ENCODE data around the gene EYA3.

EYA3 gene

GRCh38 chr1:28112388-28113241 is 24.2 kb upstream of the EYA3 start:
- DNase-seq = no peak

DNA sequence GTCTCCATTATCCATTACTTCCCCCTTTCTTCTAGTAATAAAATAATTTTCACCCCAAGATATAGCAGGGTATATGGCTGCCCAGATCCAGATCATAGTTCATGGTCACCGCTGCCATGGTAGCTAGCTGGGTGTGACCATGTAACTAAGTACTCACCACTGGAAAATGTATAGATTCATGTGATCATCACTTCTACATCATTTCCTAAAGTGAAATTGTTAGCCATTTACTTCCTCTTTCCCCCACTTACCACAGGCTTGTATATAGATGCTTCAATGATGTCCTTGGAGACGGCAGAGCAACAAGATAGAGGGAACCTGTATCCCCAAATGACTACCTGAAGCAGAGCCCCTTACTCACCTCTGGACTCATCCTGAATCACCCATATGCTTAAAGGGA is 22.7 kb upstream of the EYA3 start:
- no peak for DNase-seq

- no peak for DNase-seq
Measured at GRCh38 chr1:28110555-28110954, 22.1 kb upstream of the EYA3 start.

- no peak for DNase-seq
Measured at GRCh38 chr1:28109639-28110038, 21.2 kb upstream of the EYA3 start.

DNA sequence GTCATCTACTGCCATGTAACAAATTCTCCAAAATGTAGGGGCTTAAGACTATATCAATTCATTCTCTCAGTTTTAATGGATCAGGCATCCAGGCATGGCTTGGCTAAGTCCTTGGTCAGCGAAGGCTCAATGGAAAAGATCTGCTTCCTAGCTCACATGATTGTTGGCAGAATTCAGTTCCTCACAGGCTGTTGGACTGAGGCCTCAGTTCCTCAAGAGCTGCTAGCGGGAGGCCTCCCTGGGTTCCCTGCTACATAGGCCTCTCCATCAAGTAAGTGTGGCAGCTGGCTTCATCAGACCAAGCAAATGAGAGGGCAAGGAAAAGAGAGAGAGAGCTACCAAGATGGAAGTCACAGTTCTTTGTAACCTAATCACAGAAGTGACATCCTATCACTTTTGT is 19.6 kb upstream of the EYA3 start:
- DNase-seq = no peak

DNA sequence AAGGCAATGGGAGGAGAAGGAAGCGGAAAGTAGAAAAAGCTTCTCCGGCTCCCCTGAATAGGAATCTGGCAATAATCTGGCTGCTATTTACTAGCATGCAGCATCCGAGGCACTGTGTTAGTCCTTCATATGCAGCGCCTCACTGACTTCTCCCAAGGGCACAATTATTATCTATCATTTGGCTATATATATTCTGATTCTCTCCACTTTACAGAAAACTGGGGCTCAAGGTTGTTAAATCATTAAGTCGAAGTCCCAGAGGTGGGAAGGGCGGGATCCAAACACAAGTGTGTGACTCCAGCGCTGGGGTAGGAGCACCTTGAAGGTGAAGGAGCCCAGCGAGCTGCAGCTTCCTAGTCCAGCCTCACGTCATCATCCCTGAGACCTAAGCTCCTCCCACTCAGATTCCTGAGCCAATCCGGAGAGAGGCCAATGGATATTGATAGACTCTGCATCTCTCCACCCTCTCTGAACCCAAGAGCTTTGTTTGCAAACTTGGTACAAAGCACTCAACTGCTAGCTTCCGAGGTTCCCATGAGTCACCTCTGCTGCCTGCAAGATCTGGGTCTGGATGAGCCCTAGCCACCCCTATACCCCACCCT is 16.6 kb upstream of the EYA3 start:
- DNase-seq = peak; percentile 79

DNA sequence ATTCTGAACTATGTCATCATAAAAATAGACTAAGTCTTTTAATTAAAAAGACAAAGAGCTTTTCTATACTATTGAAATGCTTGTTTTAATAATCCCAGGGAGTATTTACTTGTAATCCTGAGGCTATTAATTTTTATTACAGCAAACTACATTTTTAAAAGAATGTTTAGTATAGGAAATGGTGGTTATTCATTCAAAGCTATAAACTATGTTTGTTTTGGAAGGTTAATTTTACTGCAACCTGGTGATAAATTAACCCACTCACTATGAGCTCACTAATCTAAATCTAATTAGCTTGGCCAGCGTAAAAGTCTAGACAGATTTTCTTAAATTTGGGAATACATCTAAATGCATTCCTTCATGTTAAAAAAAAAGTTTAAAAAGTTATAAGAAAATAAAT is 13.8 kb upstream of the EYA3 start:
- DNase-seq = no peak

DNA sequence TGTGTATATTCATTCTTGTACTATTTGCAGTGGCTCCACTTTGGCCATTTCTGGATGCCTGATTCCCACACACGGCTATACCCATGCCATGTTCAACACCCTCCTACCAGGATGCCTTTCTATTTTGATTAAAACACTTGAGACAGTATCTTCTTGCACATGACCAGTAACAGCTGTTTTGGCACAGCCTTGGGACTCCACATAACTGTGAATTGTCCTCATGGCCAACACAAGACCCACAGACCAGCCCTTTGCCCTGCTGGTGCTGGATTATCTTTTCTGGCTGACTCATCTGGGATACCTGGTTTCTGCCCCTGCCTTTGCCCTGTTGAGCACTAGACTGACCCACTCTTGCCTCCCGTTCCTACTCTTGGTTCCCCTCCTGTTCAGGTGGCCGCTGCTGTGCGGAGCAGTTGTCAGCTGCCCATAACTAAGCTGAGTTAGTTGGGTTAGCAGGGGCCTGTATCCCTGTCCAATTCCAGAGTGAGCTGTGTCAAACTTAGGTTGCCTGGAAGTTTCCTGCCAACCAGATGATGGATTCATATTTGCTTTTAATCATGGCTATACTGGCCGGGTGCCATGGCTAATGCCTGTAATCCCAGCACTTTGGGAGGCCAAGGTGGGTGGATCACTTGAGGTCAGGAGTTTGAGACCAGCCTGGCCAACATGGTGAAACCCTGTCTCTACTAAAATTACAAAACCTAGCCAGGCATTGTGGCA is 10.8 kb upstream of the EYA3 start:
- DNase-seq = no peak

DNA sequence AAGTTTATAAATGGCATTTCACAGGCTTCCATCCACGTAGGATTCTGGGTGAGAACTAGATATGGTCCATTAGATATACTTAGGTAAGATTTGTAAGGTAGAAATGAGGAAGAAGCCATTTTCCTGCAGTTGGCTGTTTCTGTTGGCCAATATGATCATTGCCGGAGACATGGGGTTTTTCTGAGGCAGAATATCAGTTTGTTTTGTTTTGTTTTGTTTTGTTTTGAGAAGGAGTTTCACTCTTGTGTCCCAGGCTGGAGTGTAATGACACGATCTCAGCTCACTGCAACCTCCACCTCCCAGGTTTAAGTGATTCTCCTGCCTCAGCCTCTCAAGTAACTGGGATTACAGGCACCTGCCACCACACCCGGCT is 8.7 kb upstream of the EYA3 start:
- DNase-seq = no peak

GRCh38 chr1:28096210-28097099 is 8.0 kb upstream of the EYA3 start:
- DNase-seq = no peak

- DNase-seq = peak; percentile 36
Measured at GRCh38 chr1:28091043-28091781, 2.8 kb upstream of the EYA3 start.

DNA sequence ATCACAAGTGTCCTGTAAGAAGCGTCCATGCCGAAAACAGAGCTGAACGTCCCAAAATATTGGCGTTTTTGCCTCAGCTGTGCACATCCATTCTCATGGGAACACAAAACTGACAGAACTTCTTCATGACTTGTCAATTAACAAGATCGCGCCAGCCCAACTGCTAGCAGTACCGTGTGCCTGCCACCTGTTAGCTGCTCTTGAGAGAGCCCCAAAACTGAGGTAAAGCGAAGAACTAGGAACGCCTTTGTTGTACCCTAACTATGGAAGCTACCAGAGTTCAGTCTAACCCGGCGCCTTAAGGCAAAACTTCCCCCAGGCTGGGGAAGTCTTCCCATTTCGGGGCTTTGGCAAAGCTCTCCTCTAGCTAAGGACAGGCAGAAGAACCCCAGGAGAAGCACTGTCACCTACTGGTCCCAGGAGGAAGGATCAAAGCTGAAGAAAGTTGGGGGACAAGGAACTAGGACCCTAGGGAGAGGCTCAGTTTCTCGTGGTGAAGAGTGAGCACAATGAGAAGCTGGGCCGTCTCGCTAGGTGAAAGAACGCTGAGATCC is 719 bp downstream of the EYA3 start:
- no peak for DNase-seq

DNA sequence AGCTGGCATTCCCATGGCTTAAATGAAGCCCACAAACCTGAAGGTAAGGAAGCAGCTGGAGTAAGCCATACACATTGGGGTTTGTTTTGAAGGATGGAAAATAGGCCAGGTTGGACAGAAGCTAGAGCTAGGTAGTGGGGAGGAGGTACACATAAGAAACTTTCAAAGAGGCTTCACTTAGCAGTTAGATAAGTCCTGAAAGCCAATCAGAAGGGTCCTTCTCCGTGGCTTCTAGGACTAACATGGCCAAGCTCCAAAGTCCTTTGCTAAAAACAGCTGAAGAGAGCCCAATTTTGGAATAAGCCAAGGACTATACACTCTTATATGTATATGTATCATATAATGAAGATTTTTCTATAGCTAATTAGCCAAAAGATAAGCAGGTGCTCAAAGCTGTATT is 1.8 kb downstream of the EYA3 start:
- DNase-seq = no peak

GRCh38 chr1:28085129-28085528 is 3.3 kb downstream of the EYA3 start:
- no peak for DNase-seq

- no peak for DNase-seq
Measured at GRCh38 chr1:28083876-28084275, 4.5 kb downstream of the EYA3 start.

DNA sequence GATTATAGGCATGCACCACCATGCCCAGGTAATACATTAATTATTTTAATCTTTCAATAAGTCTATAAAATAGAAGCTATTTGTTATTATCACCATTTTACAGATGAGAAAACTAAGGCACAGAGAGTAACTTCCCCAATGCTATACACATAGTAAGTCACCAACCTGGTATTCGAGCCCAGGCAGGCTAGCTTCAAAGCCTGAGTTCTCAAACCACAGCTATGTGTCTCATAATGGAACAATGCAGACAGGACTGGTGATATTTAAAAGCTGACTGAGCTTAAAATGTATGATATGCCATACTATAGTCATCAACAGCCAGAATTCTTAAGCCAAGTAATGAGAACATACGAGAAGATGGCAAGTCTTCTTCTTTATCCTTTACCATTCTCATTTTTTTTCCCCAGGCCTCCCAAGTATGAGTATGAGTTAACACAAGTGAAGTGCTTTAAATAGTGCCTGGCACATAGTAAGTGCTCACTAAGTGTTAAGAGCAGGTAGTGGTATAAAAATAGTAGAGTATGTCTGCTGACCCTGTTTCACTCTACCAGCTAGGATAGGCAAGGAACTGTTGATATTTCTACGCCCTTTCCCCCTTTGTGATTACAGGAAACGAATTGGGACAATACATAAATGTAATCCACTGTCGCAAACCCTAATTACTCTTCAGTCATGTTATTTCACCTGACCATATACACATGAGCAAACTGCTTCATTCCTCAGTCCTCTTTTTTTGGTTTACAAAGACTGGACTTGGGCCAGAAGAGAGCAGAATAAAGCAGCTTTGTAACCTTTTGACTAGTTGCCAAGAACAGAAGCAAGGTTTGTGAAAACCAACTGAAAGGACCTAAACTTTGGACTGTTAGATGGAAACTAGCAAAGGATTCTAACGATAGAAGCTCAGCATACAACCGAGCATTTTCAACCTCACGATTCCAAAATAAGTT is 9.5 kb downstream of the EYA3 start:
- DNase-seq = no peak

- DNase-seq = no peak
Measured at GRCh38 chr1:28078262-28078661, 10.1 kb downstream of the EYA3 start.

DNA sequence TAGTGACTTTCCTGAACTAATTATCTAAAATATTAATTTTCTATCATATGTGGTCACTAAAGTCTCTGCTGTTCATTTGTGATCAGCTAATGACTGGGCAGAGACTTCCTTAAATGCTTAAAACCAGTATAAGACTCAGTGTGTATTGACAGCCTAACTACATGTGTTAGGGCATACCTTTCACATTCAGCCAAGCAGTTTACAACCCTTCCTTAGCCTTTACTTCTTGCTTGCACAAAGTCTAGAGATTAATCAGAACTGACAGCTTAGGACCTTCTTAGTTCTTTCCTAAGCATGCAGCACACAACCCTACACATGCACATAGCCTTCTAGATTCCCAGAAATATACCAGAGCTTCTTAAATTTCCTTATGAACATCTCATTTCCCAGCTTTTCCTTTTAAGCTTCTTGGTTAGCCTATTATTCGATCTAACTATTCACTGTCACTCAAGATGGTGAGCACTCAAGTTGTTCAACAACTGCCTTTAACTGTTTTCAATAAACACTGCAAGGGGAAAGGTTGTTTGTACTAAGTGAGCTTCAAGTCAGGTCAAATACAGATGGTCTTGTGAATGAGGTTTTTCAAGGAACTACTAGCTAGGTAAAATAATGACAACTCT is 13.4 kb downstream of the EYA3 start:
- DNase-seq = no peak

DNA sequence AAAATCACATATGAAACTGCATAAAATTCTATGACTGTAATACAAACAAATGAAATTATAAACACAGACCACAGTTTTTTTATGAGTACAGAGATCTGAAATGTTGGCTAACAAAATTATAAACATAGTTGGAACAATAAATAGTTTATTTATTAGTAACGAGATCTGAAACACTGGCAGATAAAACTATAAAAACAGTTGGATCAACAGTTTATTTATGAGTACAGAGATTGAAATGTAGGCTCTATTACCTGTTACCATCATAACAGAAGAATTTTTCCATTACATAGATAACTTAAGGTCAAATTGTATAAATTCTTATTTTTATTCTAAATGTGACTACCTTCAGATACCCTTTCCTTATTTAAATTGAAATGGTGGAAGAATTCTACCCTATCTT is 14.5 kb downstream of the EYA3 start:
- no peak for DNase-seq

DNA sequence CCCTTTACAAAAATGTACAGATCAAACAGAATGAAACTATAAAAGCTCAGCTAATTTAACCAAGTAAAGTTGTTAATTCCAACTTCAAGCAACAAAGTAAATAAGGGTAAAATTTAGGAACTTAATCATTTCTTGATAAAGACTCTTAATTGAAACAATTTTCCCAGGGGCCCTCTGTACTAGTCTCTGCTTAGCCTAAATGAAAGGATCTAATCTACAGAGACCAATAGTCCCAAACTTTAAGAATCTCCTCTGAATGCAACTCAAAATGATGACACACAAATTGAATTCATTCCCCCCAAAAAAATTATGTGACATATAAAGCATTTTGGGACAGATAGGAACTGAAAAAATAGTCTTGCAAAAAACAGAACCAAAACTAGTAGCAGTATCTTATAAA is 16.6 kb downstream of the EYA3 start:
- DNase-seq = no peak
